Mesothelial cell of epicardium (in vitro differentiated cells): ENCODE data around the gene FBXL2. TPM values are rescaled to one million over a fixed set of nuclear protein-coding genes. Genes with fewer than 3 reads are reported as not detected.
"Not testable (repeated sequence)": the region's sequence is repeated elsewhere in the genome, so short reads cannot be mapped to it uniquely, and the experiment has no call there.

ENCODE experiments used
- DNase-seq, 2 experiments: peaks; one replicate each; pipeline ENCODE4 v3.0.0; 2021; ENCODE audit warnings: low spot score in 2 of 2; ENCODE audit not compliant: unreplicated experiment in 2 of 2
- H3K27ac Mint-ChIP-seq: 2 replicates; pipeline ENCODE4 v1.8.0; 2021; ENCODE audit warnings: mixed read lengths
- H3K27me3 Mint-ChIP-seq: 2 replicates; pipeline ENCODE4 v1.8.0; 2021; ENCODE audit warnings: low read depth, mixed read lengths
- H3K36me3 Mint-ChIP-seq: 2 replicates; pipeline ENCODE4 v1.8.0; 2021; ENCODE audit warnings: mixed read lengths
- H3K4me1 Mint-ChIP-seq: 2 replicates; pipeline ENCODE4 v1.8.0; 2021; ENCODE audit warnings: mixed read lengths
- H3K4me3 Mint-ChIP-seq: 2 replicates; pipeline ENCODE4 v1.8.0; 2021; ENCODE audit warnings: mild to moderate bottlenecking, moderate library complexity, mixed read lengths
- H3K9me3 Mint-ChIP-seq: 2 replicates; pipeline ENCODE4 v1.8.0; 2021; ENCODE audit warnings: mixed read lengths
- total RNA-seq: library from RNA; stranded (reverse); gene quantifications from 3 replicates; pipeline ENCODE4 v1.2.1, GENCODE V29; 2021
- TF ChIP-seq, protein P1 (sequence below): fragments of 200-600 bp; sonication (generic); IDR thresholded peaks from one replicate; pipeline ENCODE4 v1.5.0; 2021; ENCODE audit warnings: antibody characterized with exemption; ENCODE audit not compliant: unreplicated experiment

FBXL2 gene
- total RNA-seq, 1 donor from 2014 or later: 25.6 TPM

DNA sequence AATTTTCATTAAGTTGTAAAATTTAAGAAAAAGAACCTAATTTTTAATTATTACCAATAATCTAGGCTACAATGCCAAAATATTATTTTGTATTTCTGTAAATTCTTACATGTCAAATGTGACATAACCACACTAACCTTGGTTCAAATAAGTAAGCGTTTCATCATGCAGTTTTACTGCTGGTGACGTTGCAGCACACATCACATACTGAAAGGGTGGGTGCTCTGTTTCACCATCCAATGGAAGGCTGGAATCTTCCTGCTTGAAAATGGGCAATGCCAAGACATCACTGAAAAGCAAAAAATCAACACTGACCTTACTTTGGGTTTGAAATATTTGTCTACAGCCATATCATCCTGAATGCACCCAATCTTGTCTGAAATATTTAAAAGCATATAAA is 148.2 kb downstream of the FBXL2 start:
- Mint-ChIP-seq H3K4me3 (no peak overlapping the region), H3K9me3 (no peaks in the 10 kb centered on the region), H3K4me1 (peaks cover 15% of the 10 kb centered on the region), H3K27ac (no peak overlapping the region), H3K36me3 (peaks cover 28% of the 10 kb centered on the region), H3K27me3 (no peaks in the 10 kb centered on the region)
- TF ChIP-seq, protein P1, sequence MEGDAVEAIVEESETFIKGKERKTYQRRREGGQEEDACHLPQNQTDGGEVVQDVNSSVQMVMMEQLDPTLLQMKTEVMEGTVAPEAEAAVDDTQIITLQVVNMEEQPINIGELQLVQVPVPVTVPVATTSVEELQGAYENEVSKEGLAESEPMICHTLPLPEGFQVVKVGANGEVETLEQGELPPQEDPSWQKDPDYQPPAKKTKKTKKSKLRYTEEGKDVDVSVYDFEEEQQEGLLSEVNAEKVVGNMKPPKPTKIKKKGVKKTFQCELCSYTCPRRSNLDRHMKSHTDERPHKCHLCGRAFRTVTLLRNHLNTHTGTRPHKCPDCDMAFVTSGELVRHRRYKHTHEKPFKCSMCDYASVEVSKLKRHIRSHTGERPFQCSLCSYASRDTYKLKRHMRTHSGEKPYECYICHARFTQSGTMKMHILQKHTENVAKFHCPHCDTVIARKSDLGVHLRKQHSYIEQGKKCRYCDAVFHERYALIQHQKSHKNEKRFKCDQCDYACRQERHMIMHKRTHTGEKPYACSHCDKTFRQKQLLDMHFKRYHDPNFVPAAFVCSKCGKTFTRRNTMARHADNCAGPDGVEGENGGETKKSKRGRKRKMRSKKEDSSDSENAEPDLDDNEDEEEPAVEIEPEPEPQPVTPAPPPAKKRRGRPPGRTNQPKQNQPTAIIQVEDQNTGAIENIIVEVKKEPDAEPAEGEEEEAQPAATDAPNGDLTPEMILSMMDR: no peak
- no peak for DNase-seq

DNA sequence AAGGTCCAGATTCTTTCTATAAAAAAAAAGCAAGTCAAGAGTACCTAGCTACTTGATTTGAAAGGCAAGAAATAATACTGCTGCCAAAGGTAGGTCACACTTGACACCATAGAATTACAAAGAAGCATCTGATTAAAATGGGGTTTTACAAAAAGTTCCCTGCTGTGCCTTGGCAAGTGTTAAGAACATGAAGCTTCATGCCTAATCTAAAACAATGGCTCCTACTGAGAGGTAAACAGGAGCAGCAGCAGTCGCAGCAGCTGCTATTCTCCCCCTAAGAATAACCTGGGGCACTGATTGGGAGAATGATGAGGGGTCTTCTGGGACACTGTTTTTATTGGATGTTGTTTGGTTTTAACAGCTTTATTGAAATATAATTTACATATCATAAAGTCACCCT is 148.8 kb downstream of the FBXL2 start:
- DNase-seq: no peak
- no peaks in the 10 kb centered on the region for H3K27me3 Mint-ChIP-seq
- H3K4me1 Mint-ChIP-seq: peaks cover 21% of the 10 kb centered on the region
- no peak overlapping the region for H3K4me3 Mint-ChIP-seq
- TF ChIP-seq, protein P1: no peak
- peaks cover 23% of the 10 kb centered on the region for H3K36me3 Mint-ChIP-seq
- no peak overlapping the region for H3K27ac Mint-ChIP-seq
- H3K9me3 Mint-ChIP-seq: no peaks in the 10 kb centered on the region

DNA sequence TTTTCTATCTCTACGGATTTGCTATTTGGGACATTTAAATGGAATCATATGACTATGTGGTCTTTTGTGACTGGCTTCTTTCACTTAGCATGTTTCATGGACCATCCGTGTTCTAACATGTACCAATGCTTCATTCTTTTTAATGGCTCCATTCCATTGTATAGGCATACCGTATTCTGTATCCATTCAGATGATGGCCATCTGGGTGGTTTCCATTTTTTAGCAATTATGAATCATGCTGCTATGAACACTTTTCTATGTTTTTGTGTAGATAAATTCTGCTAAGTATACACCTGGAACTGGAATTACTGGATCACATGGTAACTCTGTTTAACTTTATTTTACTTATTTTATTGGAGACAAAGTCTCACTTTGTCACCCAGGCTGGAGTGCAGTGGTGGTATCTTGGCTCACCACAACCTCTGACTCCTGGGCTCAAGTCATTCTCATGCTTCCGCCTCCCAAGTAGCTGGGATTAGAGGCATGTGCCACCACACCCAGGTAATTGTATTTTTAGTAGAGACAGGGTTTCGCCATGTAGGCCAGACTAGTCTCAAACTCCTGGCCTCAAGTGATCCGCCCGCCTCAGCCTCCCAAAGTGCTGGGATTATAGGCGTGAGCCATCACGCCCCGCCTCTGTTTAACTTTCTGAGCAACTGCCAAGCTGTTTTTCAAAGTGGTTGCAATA is 149.5 kb downstream of the FBXL2 start:
- no peak overlapping the region for H3K27ac Mint-ChIP-seq
- H3K4me1 Mint-ChIP-seq: peaks cover 23% of the 10 kb centered on the region

DNA sequence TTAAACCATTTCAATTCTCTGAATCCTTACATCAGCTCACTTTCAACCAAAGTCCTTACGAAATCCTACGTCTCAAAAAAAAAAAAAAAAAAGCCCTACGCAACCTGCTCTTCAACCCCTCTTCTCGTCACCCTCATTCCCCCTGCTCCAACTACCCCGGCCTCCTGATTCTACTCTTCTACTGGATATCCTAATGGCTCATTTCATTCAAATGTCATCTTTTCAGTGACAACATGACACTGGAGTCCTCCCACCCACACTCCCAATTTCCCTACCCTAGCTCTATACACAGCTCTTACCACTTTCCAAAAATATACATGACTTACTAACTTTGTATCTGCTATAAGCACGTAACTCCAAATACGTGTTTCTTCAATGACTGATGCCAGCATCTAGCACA is 151.5 kb downstream of the FBXL2 start:
- TF ChIP-seq, protein P1: no peak
- H3K27ac Mint-ChIP-seq: no peak overlapping the region
- no peaks in the 10 kb centered on the region for H3K27me3 Mint-ChIP-seq
- peaks cover 7% of the 10 kb centered on the region for H3K36me3 Mint-ChIP-seq
- no peak overlapping the region for H3K4me3 Mint-ChIP-seq
- no peak for DNase-seq
- peaks cover 27% of the 10 kb centered on the region for H3K4me1 Mint-ChIP-seq
- H3K9me3 Mint-ChIP-seq: no peaks in the 10 kb centered on the region

More for the DNA sequence above, 149.5 kb downstream of the FBXL2 start:
- DNase-seq: no peak
- Mint-ChIP-seq H3K36me3 (peaks cover 16% of the 10 kb centered on the region), H3K27me3 (no peaks in the 10 kb centered on the region), H3K4me3 (no peak overlapping the region), H3K9me3 (no peaks in the 10 kb centered on the region)
- TF ChIP-seq, protein P1: no peak

DNA sequence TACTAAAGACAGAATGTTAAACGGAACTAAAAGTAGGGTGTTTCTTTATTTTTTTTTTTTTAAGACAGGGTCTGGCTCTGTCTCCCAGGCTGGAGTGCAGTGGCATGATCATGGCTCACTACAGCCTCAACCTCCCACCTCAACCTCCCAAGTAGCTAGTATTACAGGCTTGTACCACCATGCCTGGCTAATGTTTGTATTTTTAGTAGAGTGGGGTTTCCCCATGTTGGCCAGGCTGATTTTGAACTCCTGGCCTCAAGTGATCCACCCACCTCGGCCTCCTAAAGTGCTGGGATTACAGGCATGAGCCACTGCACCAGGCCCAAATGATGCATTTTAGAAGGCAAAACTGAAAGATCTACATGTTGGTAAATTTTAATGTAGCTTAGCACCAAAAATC is 152.1 kb downstream of the FBXL2 start:
- not testable (repeated sequence) for DNase-seq, H3K27ac Mint-ChIP-seq, H3K27me3 Mint-ChIP-seq, H3K36me3 Mint-ChIP-seq, H3K4me3 Mint-ChIP-seq, H3K9me3 Mint-ChIP-seq
- peaks cover 27% of the 10 kb centered on the region for H3K4me1 Mint-ChIP-seq

DNA sequence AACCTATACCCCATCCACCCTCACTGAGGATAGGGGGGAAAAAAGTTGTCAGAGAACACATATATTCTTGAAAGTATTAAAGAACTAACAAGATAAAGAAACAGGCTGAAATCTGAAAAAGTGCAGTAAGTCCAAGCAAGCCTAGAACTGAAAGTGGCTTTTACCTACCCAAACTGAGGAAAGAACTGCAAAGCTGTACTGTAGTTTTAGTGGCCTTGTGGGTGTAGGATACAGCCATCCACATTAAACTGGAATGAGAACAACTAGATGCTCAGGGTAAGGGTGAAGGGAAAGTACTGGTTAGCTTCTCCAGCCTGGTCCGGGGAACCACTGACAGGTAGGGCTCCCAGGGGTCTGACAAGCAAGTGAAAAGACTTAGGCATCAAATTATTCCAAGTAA is 152.8 kb downstream of the FBXL2 start:
- H3K36me3 Mint-ChIP-seq: peaks cover 2% of the 10 kb centered on the region
- peaks cover 27% of the 10 kb centered on the region for H3K4me1 Mint-ChIP-seq
- no peak overlapping the region for H3K27ac Mint-ChIP-seq

More for the DNA sequence above, 152.8 kb downstream of the FBXL2 start:
- no peak for DNase-seq
- H3K9me3 Mint-ChIP-seq: no peaks in the 10 kb centered on the region
- H3K4me3 Mint-ChIP-seq: no peak overlapping the region
- no peaks in the 10 kb centered on the region for H3K27me3 Mint-ChIP-seq
- TF ChIP-seq, protein P1: no peak
